Measurements from ENCODE around the gene CLCNKB.

Gene CLCNKB

GRCh38 chr1:16093611-16094010, 50.0 kb downstream of the CLCNKB start:
- no peak for TF ChIP-seq CTCF (IDR thresholded peaks at IDR 0.05; ENCODE audit: control insufficient read depth, insufficient read depth, low read depth, low read length, missing control alignments)
- no peak overlapping the region for H3K4me3 ChIP-seq (ENCODE audit: control insufficient read depth, low read depth, low read length)
- DNase-seq (ENCODE audit: low read depth), result no peak

- no peak for TF ChIP-seq CTCF (IDR thresholded peaks at IDR 0.05; ENCODE audit: control insufficient read depth, insufficient read depth, low read depth, low read length, missing control alignments)
- no peak for DNase-seq (ENCODE audit: low read depth)
- no peak overlapping the region for H3K4me3 ChIP-seq (ENCODE audit: control insufficient read depth, low read depth, low read length)
Observed at GRCh38 chr1:16094453-16095158, 51.0 kb downstream of the CLCNKB start.

GRCh38 chr1:16095447-16095846, 51.9 kb downstream of the CLCNKB start:
- H3K4me3 ChIP-seq (ENCODE audit: control insufficient read depth, low read depth, low read length), result no peak overlapping the region
- no peak for TF ChIP-seq CTCF (IDR thresholded peaks at IDR 0.05; ENCODE audit: control insufficient read depth, insufficient read depth, low read depth, low read length, missing control alignments)
- DNase-seq (ENCODE audit: low read depth), result no peak

- no peak overlapping the region for H3K4me3 ChIP-seq (ENCODE audit: control insufficient read depth, low read depth, low read length)
- no peak for TF ChIP-seq CTCF (IDR thresholded peaks at IDR 0.05; ENCODE audit: control insufficient read depth, insufficient read depth, low read depth, low read length, missing control alignments)
- no peak for DNase-seq (ENCODE audit: low read depth)
Observed at GRCh38 chr1:16099412-16099811, 55.8 kb downstream of the CLCNKB start.

- no peak overlapping the region for H3K4me3 ChIP-seq (ENCODE audit: control insufficient read depth, low read depth, low read length)
- no peak for TF ChIP-seq CTCF (IDR thresholded peaks at IDR 0.05; ENCODE audit: control insufficient read depth, insufficient read depth, low read depth, low read length, missing control alignments)
- DNase-seq (ENCODE audit: low read depth), result no peak
Observed at GRCh38 chr1:16101623-16102022, 58.0 kb downstream of the CLCNKB start.
